ENCODE results near the gene DLGAP1.

GRCh38 chr18:3453540-3454364 is 1001.4 kb downstream of the DLGAP1 start:
- TF ChIP-seq CTCF (IDR thresholded peaks at IDR 0.05) = no peak
- no peak for TF ChIP-seq POLR2A (IDR thresholded peaks at IDR 0.05)
- no peak for TF ChIP-seq EP300 (IDR thresholded peaks at IDR 0.05)
- TF ChIP-seq POLR2AphosphoS5 (IDR thresholded peaks at IDR 0.05) = peak; percentile 85

Data from gastroesophageal sphincter (tissue), 3 donors.